ENCODE measurements around the gene CEP170B. TPM values are rescaled to one million over a fixed set of nuclear protein-coding genes. Genes with fewer than 3 reads are reported as not detected.
A peak's percentile ranks its signal among the peaks of the same experiment; 100 is the strongest.

Gene CEP170B
- total and polyA plus RNA-seq, 9 of the 15 experiments (the other 6 are each of a cell fraction or from before 2014, with no cell fraction given): 0.01 to 10.2 (median 2.2) TPM

- Histone ChIP-seq H3K36me3 (ENCODE audit: control insufficient read depth, insufficient read depth, low read length) (no peaks in the 10 kb centered on the region), H3K9me1 (ENCODE audit: control insufficient read depth, insufficient read depth, low read length) (peaks cover 3% of the 10 kb centered on the region), H3K4me1 (replicated peaks in 1 of 2; ENCODE audit: control insufficient read depth in 2 of 2, insufficient read depth in 2 of 2, low read length in 2 of 2) (peaks cover 0 to 47% of the 10 kb centered on the region in 2 experiments; a peak in 3 of 5 replicates), H3K79me2 (ENCODE audit: control insufficient read depth, insufficient read depth, low read length) (peaks cover 17% of the 10 kb centered on the region), H3K9me3 (replicated peaks; ENCODE audit: control insufficient read depth, insufficient read depth, low read depth, low read length) (no peaks in the 10 kb centered on the region), H3K4me3 (peak overlapping the region; percentile 51), H3K4me2 (ENCODE audit: insufficient read depth, low read length) (peak overlapping the region; percentile 70), H3K9ac (ENCODE audit: insufficient read depth in 1 of 2, low read depth in 2 of 2, low read length in 2 of 2) (peak overlapping the region in 1 of 2 experiments; percentile 88; a peak in 3 of 4 replicates), H4K20me1 (replicated peaks; ENCODE audit: control insufficient read depth, insufficient read depth, low read length) (0 out of 2 replicates have a peak, but pooled peaks cover 9% of the 10 kb centered on the region), H3K27me3 (ENCODE audit: control insufficient read depth in 2 of 2, insufficient read depth in 2 of 2, low read length in 2 of 2) (no peaks in the 10 kb centered on the region), H3K27ac (ENCODE audit: extremely low read depth, low read depth, low read length) (peak overlapping the region; percentile 38; the same call in 1 of the 3 replicates), H2AFZ (ENCODE audit: low read depth, low read length) (peak overlapping the region; percentile 83)
- BruUV-seq (replicated peaks): no TSS peak
- FAIRE-seq: no peak
- under 1% methylated on average over 24 of the region's 70 CpGs for WGBS (ENCODE audit: insufficient coverage, low coverage, missing lambda C conversion rate)
- peak; percentile 39 for ATAC-seq
- DNase-seq (ENCODE audit: extremely low read depth in 1 of 4, low spot score in 3 of 4): peak in 3 of 4 experiments; percentile 29 to 40 (median 36)
- ChIA-PET POLR2A (interaction anchor here (0.7 to 1.1 kb wide), 2 partner anchors 23 to 103 kb away, joined by 3 to 4 read pairs; no protein-coding TSS in a partner anchor), CTCF (ENCODE audit: low intra/inter-chr PET ratio) (no interaction called here)
- in situ Hi-C loops (cut with MboI): no loop called here
- intact Hi-C loops (cut with micrococcal nuclease): no loop called here
- TF ChIP-seq SAP30 (IDR thresholded peaks at IDR 0.05; ENCODE audit: borderline replicate concordance, insufficient read depth, low read depth, low read length, poor library complexity, severe bottlenecking) (peak; percentile 49), HDAC8 (tag; IDR thresholded peaks at IDR 0.05) (no peak), SAFB2 (IDR thresholded peaks at IDR 0.05; ENCODE audit: borderline replicate concordance, low read depth, low read length, severe bottlenecking) (no peak), MTF1 (CRISPR knock-in tag; IDR thresholded peaks at IDR 0.05; ENCODE audit: borderline replicate concordance) (no peak), AFF1 (IDR thresholded peaks at IDR 0.05; ENCODE audit: low read depth in 1 of 2, partially characterized antibody in 2 of 2) (no peak), ZNF277 (CRISPR knock-in tag; IDR thresholded peaks at IDR 0.05; ENCODE audit: borderline replicate concordance) (no peak), MXI1 (IDR thresholded peaks at IDR 0.05; ENCODE audit: low read depth, low read length) (no peak), ZNF184 (CRISPR knock-in tag; IDR thresholded peaks at IDR 0.05) (no peak), PTBP1 (IDR thresholded peaks at IDR 0.05; ENCODE audit: low read depth, low read length) (no peak), MNT (conservative IDR thresholded peaks at IDR 0.05) (no peak)
Observed at GRCh38 chr14:104864267-104865080, 594 bp upstream of the CEP170B start.

Measured in K562 (cell line).